ENCODE results near the gene XBP1.
"Not testable (repeated sequence)": the region's sequence is repeated elsewhere in the genome, so short reads cannot be mapped to it uniquely, and the experiment has no call there.

XBP1 gene

GRCh38 chr22:28754512-28754911 lies 45.9 kb downstream of the XBP1 start:
- not testable (repeated sequence) for DNase-seq (ENCODE audit: low read depth in 1 of 2, low spot score in 1 of 2)

GRCh38 chr22:28750471-28750881 lies 49.9 kb downstream of the XBP1 start:
- DNase-seq (ENCODE audit: low read depth in 1 of 2, low spot score in 1 of 2): no peak

Data from activated CD4-positive, alpha-beta T cell treated with anti-CD3 and anti-CD28 coated beads, Interleukin-2, amount 50 U/mL, for 24 hours (primary cell).